Gastroesophageal sphincter (tissue), 4 donors: Measurements from ENCODE around the gene DZIP1. TPM values are rescaled to one million over a fixed set of nuclear protein-coding genes. Genes with fewer than 3 reads are reported as not detected.
"Not testable (repeated sequence)": the region's sequence is repeated elsewhere in the genome, so short reads cannot be mapped to it uniquely, and the experiment has no call there.

Experiments used
- ATAC-seq: fragments of 150-250 bp; one replicate; pipeline ENCODE4 v1.9.1; 2016; ENCODE audit warnings: mild to moderate bottlenecking, moderate library complexity
- H3K27ac ChIP-seq, 4 donors: fragments of 200-600 bp; sonication (generic) in 3 of 4; 1 replicate in 3 of 4; 2 replicates in 1 of 4; pipeline ENCODE4 v1.5.1; 2016 to 2019
- H3K27me3 ChIP-seq: fragments of 200-600 bp; sonication (generic); one replicate; pipeline ENCODE4 v1.5.1; 2019
- H3K36me3 ChIP-seq, 2 donors: fragments of 200-600 bp; sonication (generic); one replicate each; pipeline ENCODE4 v1.5.1; 2019; ENCODE audit warnings: control low read depth in 1 of 2
- H3K4me1 ChIP-seq, 3 donors: fragments of 200-600 bp; sonication (generic); 1 replicate in 2 of 3; 2 replicates in 1 of 3; pipeline ENCODE4 v1.5.1; 2016 to 2019; ENCODE audit warnings: control low read depth in 2 of 3
- H3K4me3 ChIP-seq, 2 donors: fragments of 200-600 bp; sonication (generic); one replicate each; pipeline ENCODE4 v1.5.1; 2019; ENCODE audit warnings: mild to moderate bottlenecking in 1 of 2, moderate library complexity in 1 of 2
- H3K9me3 ChIP-seq, 3 donors: fragments of 200-600 bp; sonication (generic); one replicate each; pipeline ENCODE4 v1.5.1; 2017 to 2019; ENCODE audit warnings: control low read depth in 2 of 3
- EP300 ChIP-seq: sonication (generic); formaldehyde crosslinking; IDR thresholded peaks from one replicate; pipeline ENCODE4 v1.6.1; 2017; ENCODE audit warnings: antibody characterized with exemption, mild to moderate bottlenecking
- POLR2A ChIP-seq, 2 donors: fragments of 450-650 bp; IDR thresholded peaks; one replicate each; pipeline ENCODE4 v1.6.1; 2017; ENCODE audit warnings: antibody characterized with exemption in 2 of 2, mild to moderate bottlenecking in 2 of 2, moderate library complexity in 1 of 2
- POLR2AphosphoS5 ChIP-seq: sonication (generic); formaldehyde crosslinking; IDR thresholded peaks from one replicate; pipeline ENCODE4 v1.6.1; 2017; ENCODE audit warnings: antibody characterized with exemption
- WGBS, 2 donors: methylation state at CpG; one replicate each; pipeline ENCODE4 v1.1.5; 2018; ENCODE audit warnings: low coverage in 1 of 2; 5-methylcytosine and 5-hydroxymethylcytosine counted together
- total RNA-seq, 4 donors: library from RNA; depleted of rRNA; stranded (reverse); fragments of >200 nt; gene quantifications; one replicate each; pipeline ENCODE4 v1.1.0, GENCODE V29; 2016
- TF ChIP-seq, protein P1 (sequence below), 4 experiments: fragments of 200-600 bp in 2 of 4; fragments of 450-650 bp in 2 of 4; sonication (generic) in 1 of 4; IDR thresholded peaks; one replicate each; pipeline ENCODE4 v1.5.1; 2017 to 2019; ENCODE audit warnings: antibody characterized with exemption in 4 of 4, mild to moderate bottlenecking in 2 of 4, moderate library complexity in 2 of 4

The DZIP1 gene
- total RNA-seq, 4 donors from 2014 or later, result 17.7 to 39.1 (median 28.6) TPM

DNA sequence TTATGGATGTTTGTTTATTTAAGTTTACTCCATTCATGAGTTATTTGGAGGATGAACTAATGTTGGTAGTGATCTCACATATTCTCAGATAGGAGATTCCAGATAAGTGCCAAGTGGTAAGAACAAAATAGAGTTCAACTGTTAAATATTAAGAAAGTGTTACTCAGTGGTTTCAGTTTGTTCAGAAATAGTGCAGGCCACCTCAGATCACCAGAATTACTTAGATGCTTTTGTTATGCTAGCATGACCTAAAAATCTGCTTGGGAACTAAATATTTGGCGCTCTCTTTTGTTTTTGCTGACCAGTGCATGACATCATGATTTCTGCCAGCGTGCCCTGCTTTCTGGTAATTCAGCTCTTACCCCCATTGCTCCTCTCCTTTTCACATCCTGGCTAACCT is 76.4 kb downstream of the DZIP1 start:
- Histone ChIP-seq H3K4me3 (no peak overlapping the region), H3K4me1 (no peaks in the 10 kb centered on the region), H3K36me3 (no peaks in the 10 kb centered on the region), H3K27me3 (no peaks in the 10 kb centered on the region), H3K27ac (no peak overlapping the region), H3K9me3 (peaks cover 0 to 5% (median 0%) of the 10 kb centered on the region in 3 donors)
- WGBS, 2 donors, result 95 to 100% methylated on average over 1 to 2 of the region's 2 CpGs
- no peak for ATAC-seq
- TF ChIP-seq POLR2AphosphoS5, result no peak
- TF ChIP-seq, protein P1, sequence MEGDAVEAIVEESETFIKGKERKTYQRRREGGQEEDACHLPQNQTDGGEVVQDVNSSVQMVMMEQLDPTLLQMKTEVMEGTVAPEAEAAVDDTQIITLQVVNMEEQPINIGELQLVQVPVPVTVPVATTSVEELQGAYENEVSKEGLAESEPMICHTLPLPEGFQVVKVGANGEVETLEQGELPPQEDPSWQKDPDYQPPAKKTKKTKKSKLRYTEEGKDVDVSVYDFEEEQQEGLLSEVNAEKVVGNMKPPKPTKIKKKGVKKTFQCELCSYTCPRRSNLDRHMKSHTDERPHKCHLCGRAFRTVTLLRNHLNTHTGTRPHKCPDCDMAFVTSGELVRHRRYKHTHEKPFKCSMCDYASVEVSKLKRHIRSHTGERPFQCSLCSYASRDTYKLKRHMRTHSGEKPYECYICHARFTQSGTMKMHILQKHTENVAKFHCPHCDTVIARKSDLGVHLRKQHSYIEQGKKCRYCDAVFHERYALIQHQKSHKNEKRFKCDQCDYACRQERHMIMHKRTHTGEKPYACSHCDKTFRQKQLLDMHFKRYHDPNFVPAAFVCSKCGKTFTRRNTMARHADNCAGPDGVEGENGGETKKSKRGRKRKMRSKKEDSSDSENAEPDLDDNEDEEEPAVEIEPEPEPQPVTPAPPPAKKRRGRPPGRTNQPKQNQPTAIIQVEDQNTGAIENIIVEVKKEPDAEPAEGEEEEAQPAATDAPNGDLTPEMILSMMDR (IDR thresholded peaks at IDR 0.05), result no peak
- TF ChIP-seq EP300, result no peak
- no peak for TF ChIP-seq POLR2A (IDR thresholded peaks at IDR 0.05)

DNA sequence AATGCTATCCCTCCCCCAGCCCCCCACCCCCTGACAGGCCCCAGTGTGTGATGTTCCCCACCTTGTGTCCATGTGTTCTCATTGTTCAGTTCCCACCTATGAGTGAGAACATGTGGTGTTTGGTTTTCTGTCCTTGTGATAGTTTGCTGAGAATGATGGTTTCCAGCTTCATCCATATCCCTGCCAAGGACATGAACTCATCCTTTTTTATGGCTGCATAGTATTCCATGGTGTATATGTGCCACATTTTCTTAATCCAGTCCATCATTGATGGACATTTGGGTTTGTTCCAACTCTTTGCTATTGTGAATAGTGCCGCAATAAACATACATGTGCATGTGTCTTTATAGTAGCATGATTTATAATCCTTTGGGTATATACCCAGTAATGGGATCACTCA is 78.7 kb downstream of the DZIP1 start:
- WGBS, 2 donors, result 83 to 100% methylated on average over 1 of the region's 1 CpG
- H3K9me3 ChIP-seq, H3K4me3 ChIP-seq, H3K27ac ChIP-seq, H3K36me3 ChIP-seq, ATAC-seq, H3K4me1 ChIP-seq, H3K27me3 ChIP-seq: not testable (repeated sequence)

DNA sequence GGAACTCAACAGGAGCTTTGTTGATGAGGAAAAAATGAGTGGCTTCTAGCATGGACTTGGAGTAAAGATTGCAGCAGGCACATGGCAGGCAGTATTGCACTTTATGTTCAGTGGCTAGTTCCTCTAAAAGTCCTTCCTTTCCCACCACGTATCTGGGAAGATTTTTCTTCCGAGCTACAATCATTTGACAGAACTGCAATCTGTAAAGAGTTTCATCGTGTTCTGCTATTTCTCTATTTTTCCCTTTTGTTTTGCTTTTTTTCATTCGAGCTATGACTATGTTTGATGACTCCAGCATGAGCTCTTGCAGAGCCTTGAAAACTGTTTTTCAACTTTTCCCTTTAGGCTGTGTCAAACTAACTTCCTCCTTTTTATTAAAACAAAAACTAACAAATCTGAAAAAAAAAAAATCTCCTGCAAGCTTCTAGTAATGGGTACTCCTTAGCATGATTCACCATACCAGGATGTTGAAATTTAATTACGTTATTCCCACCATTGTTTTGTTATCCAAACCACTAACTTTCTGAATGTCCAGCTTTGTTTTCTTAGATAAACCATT is 79.7 kb downstream of the DZIP1 start:
- Histone ChIP-seq H3K36me3 (no peaks in the 10 kb centered on the region), H3K9me3 (peaks cover 0 to 5% (median 0%) of the 10 kb centered on the region in 3 donors), H3K4me1 (no peaks in the 10 kb centered on the region), H3K27me3 (peaks cover under 1% of the 10 kb centered on the region), H3K27ac (no peak overlapping the region), H3K4me3 (no peak overlapping the region)
- 26 to 33% methylated on average over 5 of the region's 5 CpGs for WGBS, 2 donors
- TF ChIP-seq EP300, result no peak
- no peak for ATAC-seq

DNA sequence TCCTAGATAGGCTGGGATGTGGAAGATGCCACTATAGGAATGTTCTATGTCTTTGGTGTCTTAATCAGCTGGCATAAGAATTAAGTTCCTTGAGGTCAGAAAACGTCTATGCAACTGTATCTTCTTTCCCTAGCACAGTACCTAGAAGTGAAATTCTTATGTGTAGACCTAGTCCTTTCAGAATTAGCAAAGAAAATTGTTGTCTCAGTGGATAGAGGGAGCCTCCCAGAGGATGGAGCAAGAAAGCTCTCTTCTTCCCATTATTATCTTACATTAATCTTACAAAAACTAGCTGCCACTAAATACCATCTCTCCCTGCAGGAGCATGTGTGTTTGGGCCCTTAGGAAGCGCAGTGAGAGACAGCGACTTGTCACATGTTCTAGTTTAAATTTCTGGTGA is 80.4 kb downstream of the DZIP1 start:
- Histone ChIP-seq H3K4me3 (no peak overlapping the region), H3K9me3 (peaks cover 0 to 5% (median 0%) of the 10 kb centered on the region in 3 donors), H3K27me3 (peaks cover 8% of the 10 kb centered on the region), H3K4me1 (no peaks in the 10 kb centered on the region), H3K36me3 (no peaks in the 10 kb centered on the region), H3K27ac (no peak overlapping the region)
- 70 to 77% methylated on average over 3 of the region's 3 CpGs for WGBS, 2 donors
- TF ChIP-seq, protein P1 (IDR thresholded peaks at IDR 0.05), result no peak
- TF ChIP-seq POLR2A (IDR thresholded peaks at IDR 0.05) (no peak), EP300 (no peak), POLR2AphosphoS5 (no peak)
- ATAC-seq, result no peak

DNA sequence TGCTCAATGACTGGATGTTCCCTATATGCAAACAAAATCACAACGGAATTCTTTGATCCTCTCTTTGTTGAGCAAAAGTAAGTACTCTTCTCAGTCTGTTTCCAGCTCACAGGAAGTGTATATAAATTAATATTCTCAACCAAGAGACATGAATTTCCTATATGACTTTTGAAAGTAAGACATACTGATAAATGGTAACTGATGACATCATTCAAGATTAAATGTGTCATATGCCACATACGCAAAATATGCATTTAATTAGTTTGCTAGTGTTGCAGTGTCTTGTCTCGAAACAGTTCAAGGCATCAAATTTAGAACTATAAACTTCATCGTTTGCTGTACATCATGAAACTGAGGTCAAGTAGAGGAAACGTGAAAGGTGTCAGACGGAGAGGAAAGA is 84.1 kb downstream of the DZIP1 start:
- TF ChIP-seq POLR2A (IDR thresholded peaks at IDR 0.05) (no peak), POLR2AphosphoS5 (no peak), EP300 (no peak)
- TF ChIP-seq, protein P1 (IDR thresholded peaks at IDR 0.05), result no peak
- 65 to 76% methylated on average over 5 to 6 of the region's 6 CpGs for WGBS, 2 donors
- H3K27ac ChIP-seq, result no peak overlapping the region
- peaks cover 23% of the 10 kb centered on the region for H3K27me3 ChIP-seq
- no peaks in the 10 kb centered on the region for H3K4me1 ChIP-seq
- no peak overlapping the region for H3K4me3 ChIP-seq
- ATAC-seq, result no peak
- H3K9me3 ChIP-seq, result no peaks in the 10 kb centered on the region
- H3K36me3 ChIP-seq, result no peaks in the 10 kb centered on the region

DNA sequence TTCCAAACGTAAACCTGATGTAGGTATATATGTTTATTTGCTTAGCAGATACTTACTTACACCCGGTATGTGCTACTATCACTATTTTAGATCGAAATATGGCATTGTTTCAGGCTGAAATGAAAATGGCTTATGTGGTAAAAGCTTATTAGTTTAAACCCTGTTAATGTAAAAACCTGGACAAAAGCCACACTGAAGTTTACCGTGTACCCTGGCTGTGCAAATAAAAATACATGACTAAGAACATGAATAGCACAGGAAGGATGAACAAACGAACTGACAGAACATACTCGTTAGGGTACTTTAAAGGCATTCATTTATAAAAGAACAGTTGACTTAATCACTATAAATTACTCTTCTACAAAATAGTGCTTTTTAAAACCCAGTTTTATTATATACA is 85.4 kb downstream of the DZIP1 start:
- no peaks in the 10 kb centered on the region for H3K9me3 ChIP-seq
- no peak for ATAC-seq
- no peak overlapping the region for H3K4me3 ChIP-seq
- no peaks in the 10 kb centered on the region for H3K36me3 ChIP-seq
- no peak for TF ChIP-seq EP300
- TF ChIP-seq, protein P1 (IDR thresholded peaks at IDR 0.05), result no peak
- no peak for TF ChIP-seq POLR2AphosphoS5
- TF ChIP-seq POLR2A (IDR thresholded peaks at IDR 0.05), result no peak
- H3K4me1 ChIP-seq, result no peaks in the 10 kb centered on the region
- WGBS, 2 donors, result 62 to 70% methylated on average over 6 of the region's 6 CpGs
- peaks cover 34% of the 10 kb centered on the region for H3K27me3 ChIP-seq
- H3K27ac ChIP-seq, result no peak overlapping the region
